MM.1S (cell line): ENCODE measurements around the gene GJA3.

Experiments used
- DNase-seq: peaks from one replicate; pipeline ENCODE4 v3.0.0-alpha.2; 2015
- H2AFZ ChIP-seq: fragments of 300-600 bp; sonication (generic); 2 replicates; pipeline ENCODE4 v1.6.0; 2016; ENCODE audit warnings: antibody characterized with exemption, low read length
- H3F3A ChIP-seq: fragments of 300-600 bp; sonication (generic); 2 replicates; pipeline ENCODE4 v1.6.1; 2016; ENCODE audit warnings: mild to moderate bottlenecking, antibody characterized with exemption, low read length, moderate library complexity, mixed read lengths; ENCODE audit not compliant: insufficient read depth
- H3K27ac ChIP-seq: fragments of 300-600 bp; sonication (generic); 2 replicates; pipeline ENCODE4 v1.5.1; 2016; ENCODE audit warnings: mild to moderate bottlenecking, low read length
- H3K27me3 ChIP-seq: fragments of 300-600 bp; sonication (generic); replicated peaks from 2 replicates; pipeline ENCODE4 v1.6.0; 2016; ENCODE audit warnings: low read length; ENCODE audit not compliant: insufficient read depth
- H3K36me3 ChIP-seq: fragments of 300-600 bp; sonication (generic); replicated peaks from 2 replicates; pipeline ENCODE4 v1.6.1; 2016; ENCODE audit warnings: mild to moderate bottlenecking, low read length, mixed read lengths; ENCODE audit not compliant: insufficient read depth
- H3K4me1 ChIP-seq: fragments of 300-600 bp; sonication (generic); 2 replicates; pipeline ENCODE4 v1.6.1; 2016; ENCODE audit warnings: low read length, mixed read lengths
- H3K4me2 ChIP-seq: fragments of 300-600 bp; sonication (generic); 2 replicates; pipeline ENCODE4 v1.6.0; 2016; ENCODE audit warnings: low read depth, low read length
- H3K4me3 ChIP-seq: fragments of 300-600 bp; sonication (generic); 2 replicates; pipeline ENCODE4 v1.5.1; 2016; ENCODE audit warnings: low read length, mixed read lengths
- H3K79me2 ChIP-seq: fragments of 300-600 bp; sonication (generic); 2 replicates; pipeline ENCODE4 v1.6.1; 2016; ENCODE audit warnings: mixed run types, low read length, mixed read lengths
- H3K9ac ChIP-seq: fragments of 300-600 bp; sonication (generic); 2 replicates; pipeline ENCODE4 v1.6.1; 2016; ENCODE audit warnings: low read length, mixed read lengths
- H3K9me2 ChIP-seq: fragments of 300-600 bp; sonication (generic); replicated peaks from 2 replicates; pipeline ENCODE4 v1.6.1; 2016; ENCODE audit warnings: mild to moderate bottlenecking, low read length, mixed read lengths; ENCODE audit not compliant: insufficient read depth
- H3K9me3 ChIP-seq: fragments of 300-600 bp; sonication (generic); replicated peaks from 2 replicates; pipeline ENCODE4 v1.6.1; 2016; ENCODE audit warnings: mild to moderate bottlenecking, low read length, mixed read lengths; ENCODE audit not compliant: insufficient read depth
- H4K20me1 ChIP-seq: fragments of 300-600 bp; sonication (generic); 2 replicates; pipeline ENCODE4 v1.6.1; 2016; ENCODE audit warnings: mild to moderate bottlenecking, low read length, moderate library complexity, mixed read lengths; ENCODE audit not compliant: insufficient read depth
- EZH2 ChIP-seq: fragments of 300-600 bp; sonication (generic); optimal IDR thresholded peaks from 2 replicates; pipeline ENCODE3; 2017; ENCODE audit warnings: low read depth, mild to moderate bottlenecking, antibody characterized with exemption, low read length, mixed read lengths
- EZH2phosphoT487 ChIP-seq: fragments of 300-600 bp; sonication (generic); IDR thresholded peaks from 2 replicates; pipeline ENCODE4 v1.6.1; 2018; ENCODE audit warnings: antibody characterized with exemption, low read length
- TF ChIP-seq, protein P1 (sequence below): fragments of 300-600 bp; sonication (generic); IDR thresholded peaks from 2 replicates; pipeline ENCODE4 v1.5.1; 2016; ENCODE audit warnings: antibody characterized with exemption, low read length, mixed read lengths

The GJA3 gene

DNA sequence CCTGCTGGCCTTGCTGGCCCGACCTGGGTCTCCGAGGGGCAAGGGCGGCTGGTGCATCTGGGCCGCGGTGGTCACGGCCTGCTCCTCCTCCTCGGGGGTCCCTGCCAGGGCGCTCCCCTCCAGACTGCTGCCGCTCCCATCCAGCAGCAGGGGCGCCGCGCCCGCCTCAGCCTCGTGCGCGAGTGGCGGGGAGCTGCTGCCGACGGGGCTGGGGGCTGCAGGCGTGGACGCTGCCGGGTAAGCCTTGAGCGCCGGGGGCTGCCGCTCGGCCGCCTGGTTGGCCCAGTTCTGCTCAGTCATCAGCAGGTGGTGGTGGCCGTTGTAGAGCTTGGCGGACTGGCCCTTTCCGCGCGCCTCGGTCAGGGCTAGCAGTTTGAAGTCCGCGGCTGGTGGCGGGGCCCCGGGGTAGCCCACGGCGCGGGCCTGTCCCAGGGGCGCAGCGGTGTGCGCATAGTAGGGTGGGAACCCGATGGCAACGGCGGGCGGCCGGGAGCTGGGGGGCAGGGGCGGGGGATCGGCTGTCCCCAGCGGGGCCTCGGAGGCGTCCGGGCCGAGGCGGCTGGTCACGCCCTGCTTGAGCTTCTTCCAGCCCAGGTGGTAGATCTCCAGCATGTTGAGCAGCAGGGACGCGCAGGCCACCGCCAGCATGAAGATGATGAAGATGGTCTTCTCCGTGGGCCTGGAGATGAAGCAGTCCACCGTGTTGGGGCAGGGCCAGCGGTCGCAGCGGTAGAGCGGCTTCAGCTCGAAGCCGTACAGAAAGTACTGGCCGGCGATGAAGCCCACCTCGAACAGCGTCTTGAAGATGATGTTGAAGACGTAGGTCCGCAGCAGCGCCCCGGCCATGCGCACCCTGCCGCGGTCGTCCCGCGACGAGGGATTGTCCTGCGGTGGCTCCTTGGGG, 18.6 kb downstream of the GJA3 start:
- H3F3A ChIP-seq, result no peaks in the 10 kb centered on the region
- H3K27me3 ChIP-seq, result no peaks in the 10 kb centered on the region
- no peaks in the 10 kb centered on the region for H3K4me1 ChIP-seq
- no peak overlapping the region for H3K4me3 ChIP-seq
- DNase-seq, result no peak
- H4K20me1 ChIP-seq, result no peaks in the 10 kb centered on the region
- no peaks in the 10 kb centered on the region for H3K36me3 ChIP-seq
- H3K9me3 ChIP-seq, result no peaks in the 10 kb centered on the region
- H3K4me2 ChIP-seq, result no peak overlapping the region
- no peaks in the 10 kb centered on the region for H3K9me2 ChIP-seq
- no peaks in the 10 kb centered on the region for H3K79me2 ChIP-seq
- no peak overlapping the region for H2AFZ ChIP-seq
- TF ChIP-seq, protein P1, sequence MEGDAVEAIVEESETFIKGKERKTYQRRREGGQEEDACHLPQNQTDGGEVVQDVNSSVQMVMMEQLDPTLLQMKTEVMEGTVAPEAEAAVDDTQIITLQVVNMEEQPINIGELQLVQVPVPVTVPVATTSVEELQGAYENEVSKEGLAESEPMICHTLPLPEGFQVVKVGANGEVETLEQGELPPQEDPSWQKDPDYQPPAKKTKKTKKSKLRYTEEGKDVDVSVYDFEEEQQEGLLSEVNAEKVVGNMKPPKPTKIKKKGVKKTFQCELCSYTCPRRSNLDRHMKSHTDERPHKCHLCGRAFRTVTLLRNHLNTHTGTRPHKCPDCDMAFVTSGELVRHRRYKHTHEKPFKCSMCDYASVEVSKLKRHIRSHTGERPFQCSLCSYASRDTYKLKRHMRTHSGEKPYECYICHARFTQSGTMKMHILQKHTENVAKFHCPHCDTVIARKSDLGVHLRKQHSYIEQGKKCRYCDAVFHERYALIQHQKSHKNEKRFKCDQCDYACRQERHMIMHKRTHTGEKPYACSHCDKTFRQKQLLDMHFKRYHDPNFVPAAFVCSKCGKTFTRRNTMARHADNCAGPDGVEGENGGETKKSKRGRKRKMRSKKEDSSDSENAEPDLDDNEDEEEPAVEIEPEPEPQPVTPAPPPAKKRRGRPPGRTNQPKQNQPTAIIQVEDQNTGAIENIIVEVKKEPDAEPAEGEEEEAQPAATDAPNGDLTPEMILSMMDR, result no peak
- no peak for TF ChIP-seq EZH2phosphoT487
- no peak for TF ChIP-seq EZH2
- H3K9ac ChIP-seq, result no peak overlapping the region
- H3K27ac ChIP-seq, result no peak overlapping the region

DNA sequence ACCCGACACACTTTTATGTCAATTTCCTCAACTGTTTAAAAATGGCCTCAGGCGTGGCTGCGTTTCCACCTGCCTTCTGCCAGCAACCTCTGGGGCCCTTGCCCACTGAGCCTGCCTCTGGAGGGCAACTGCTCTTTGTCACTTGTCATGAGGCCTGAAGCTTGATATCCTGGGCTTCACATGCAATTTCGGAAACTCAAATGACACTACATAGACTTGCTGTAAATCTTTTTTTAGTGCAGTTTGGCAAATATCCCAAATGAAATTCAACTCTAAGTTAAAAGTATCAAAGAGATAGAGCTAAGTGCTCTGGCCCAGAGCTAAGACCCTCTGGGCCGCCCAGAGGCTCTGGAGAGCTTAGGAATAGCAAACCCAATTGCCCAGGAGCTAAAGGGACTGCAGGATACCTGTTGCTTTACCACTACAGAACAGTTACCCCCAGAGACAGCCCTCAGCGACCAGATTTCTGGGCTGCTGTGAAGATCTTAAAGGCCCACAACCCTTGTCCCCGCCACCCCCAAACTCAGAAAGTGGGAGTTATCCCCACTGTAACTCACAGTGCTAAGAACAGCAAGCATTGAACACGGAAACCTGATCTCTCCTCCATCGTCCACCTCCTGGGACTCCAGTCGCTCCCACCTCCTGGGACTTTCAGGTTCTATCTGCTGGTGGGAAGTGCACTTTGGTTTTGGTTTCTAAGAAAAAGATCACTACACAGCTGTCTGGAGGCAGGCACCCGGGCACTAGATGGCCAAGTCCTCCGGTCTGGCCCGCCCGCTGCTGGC, 19.4 kb downstream of the GJA3 start:
- H3K4me2 ChIP-seq, result no peak overlapping the region

DNA sequence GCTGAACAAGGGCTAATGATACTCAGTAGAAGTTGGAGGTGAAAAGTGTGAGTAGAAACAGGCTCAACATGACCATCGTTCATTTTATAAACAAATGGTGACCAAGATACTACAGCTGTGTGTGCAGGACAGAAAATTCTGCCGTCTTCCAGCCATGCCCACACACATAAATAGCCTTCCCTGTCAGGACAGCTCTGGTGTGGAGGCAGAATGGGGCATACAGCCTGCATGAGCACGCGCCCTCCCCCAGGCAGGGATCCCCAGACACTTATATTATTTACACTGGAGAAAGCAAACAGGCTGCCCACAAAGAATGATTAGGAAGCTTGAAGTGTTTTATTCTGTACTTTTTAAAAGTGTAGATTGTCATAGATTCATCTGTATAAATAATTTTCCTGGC, 20.4 kb downstream of the GJA3 start:
- no peak overlapping the region for H2AFZ ChIP-seq

More for the DNA sequence above, 19.4 kb downstream of the GJA3 start:
- TF ChIP-seq EZH2phosphoT487 (no peak), EZH2 (no peak)
- TF ChIP-seq, protein P1, result no peak
- Histone ChIP-seq H3K4me1 (no peaks in the 10 kb centered on the region), H3K27ac (no peak overlapping the region), H3K9ac (no peak overlapping the region), H3K79me2 (no peaks in the 10 kb centered on the region), H3K9me3 (no peaks in the 10 kb centered on the region), H3K4me3 (no peak overlapping the region), H2AFZ (no peak overlapping the region), H3F3A (no peaks in the 10 kb centered on the region), H3K27me3 (no peaks in the 10 kb centered on the region), H3K36me3 (no peaks in the 10 kb centered on the region), H4K20me1 (no peaks in the 10 kb centered on the region), H3K9me2 (no peaks in the 10 kb centered on the region)
- no peak for DNase-seq

More for the DNA sequence above, 20.4 kb downstream of the GJA3 start:
- H3K27me3 ChIP-seq, result no peaks in the 10 kb centered on the region
- H3K4me2 ChIP-seq, result no peak overlapping the region
- no peaks in the 10 kb centered on the region for H3F3A ChIP-seq
- H3K9ac ChIP-seq, result no peak overlapping the region
- no peaks in the 10 kb centered on the region for H3K79me2 ChIP-seq
- H3K36me3 ChIP-seq, result no peaks in the 10 kb centered on the region
- no peaks in the 10 kb centered on the region for H3K9me3 ChIP-seq
- TF ChIP-seq EZH2phosphoT487 (no peak), EZH2 (no peak)
- TF ChIP-seq, protein P1, result no peak
- H3K4me3 ChIP-seq, result no peak overlapping the region
- H3K4me1 ChIP-seq, result no peaks in the 10 kb centered on the region
- H4K20me1 ChIP-seq, result no peaks in the 10 kb centered on the region
- H3K27ac ChIP-seq, result no peak overlapping the region
- no peak for DNase-seq
- no peaks in the 10 kb centered on the region for H3K9me2 ChIP-seq
